Panc1 (cell line): ENCODE measurements around the gene TSPAN5. TPM values are rescaled to one million over a fixed set of nuclear protein-coding genes. Genes with fewer than 3 reads are reported as not detected.
A peak's percentile ranks its signal among the peaks of the same experiment; 100 is the strongest.

ENCODE experiments used
- ATAC-seq: fragments of 200-7000 bp; cut with Tn5 transposase; 2 replicates; pipeline ENCODE4 v1.9.1; 2020; ENCODE audit warnings: mild to moderate bottlenecking, moderate library complexity
- BruUV-seq: library from RNA; stranded (reverse); fragments of 400-500 nt; replicated peaks from 2 replicates; lab custom pipeline; 2021; lab: Mats Ljungman, UMichigan
- CTCF ChIA-PET: fragments of 300-600 bp; sonication (Branson Sonifier 250); formaldehyde crosslinking; loops from one replicate; lab custom pipeline; 2022; ENCODE audit warnings: antibody characterized with exemption; lab: Charles Lee
- POLR2A ChIA-PET: fragments of 300-600 bp; sonication (Branson Sonifier 250); formaldehyde crosslinking; loops from one replicate; lab custom pipeline; 2022; ENCODE audit warnings: antibody characterized with exemption; lab: Charles Lee
- DNase-seq: peaks from one replicate; pipeline ENCODE4 v3.0.0-alpha.2; 2010; ENCODE audit warnings: low read depth, low spot score
- H3K27ac ChIP-seq: 2 replicates; pipeline ENCODE4 v1.5.1; 2011; ENCODE audit warnings: mild to moderate bottlenecking, low read length, inconsistent platforms
- H3K27me3 ChIP-seq: fragments of 200-500 bp; sonication (Bioruptor generic); 2 replicates; pipeline ENCODE4 v1.6.0; 2014; ENCODE audit warnings: low read length, inconsistent platforms; ENCODE audit not compliant: control insufficient read depth, insufficient read depth
- H3K36me3 ChIP-seq: fragments of 200-500 bp; sonication (Bioruptor generic); 2 replicates; pipeline ENCODE4 v1.5.1; 2014; ENCODE audit warnings: inconsistent platforms, mild to moderate bottlenecking, low read length, moderate library complexity; ENCODE audit not compliant: control insufficient read depth, insufficient read depth
- H3K4me1 ChIP-seq: 2 replicates; pipeline ENCODE4 v1.5.1; 2011; ENCODE audit warnings: inconsistent platforms, mild to moderate bottlenecking, low read length, moderate library complexity; ENCODE audit not compliant: control insufficient read depth, insufficient read depth
- H3K4me3 ChIP-seq, 2 experiments: 2 replicates each; pipeline ENCODE4 v1.5.1; 2011 to 2012; ENCODE audit warnings: low read depth in 2 of 2, low read length in 2 of 2, mild to moderate bottlenecking in 2 of 2, inconsistent platforms in 1 of 2, moderate library complexity in 1 of 2
- H3K9me3 ChIP-seq: fragments of 200-500 bp; sonication (Bioruptor generic); 2 replicates; pipeline ENCODE4 v1.5.1; 2014; ENCODE audit warnings: low read depth, mild to moderate bottlenecking, inconsistent platforms, low read length, moderate library complexity; ENCODE audit not compliant: control insufficient read depth, insufficient read depth
- POLR2AphosphoS5 ChIP-seq: IDR thresholded peaks from 2 replicates; pipeline ENCODE4 v1.6.1; 2012; ENCODE audit warnings: mild to moderate bottlenecking, low read depth, low read length, moderate library complexity
- REST ChIP-seq, 2 experiments: IDR thresholded peaks; 2 replicates each; pipeline ENCODE4 v1.6.1; 2011 to 2012; ENCODE audit warnings: low read depth in 2 of 2, control low read depth in 1 of 2, low read length in 1 of 2, mild to moderate bottlenecking in 1 of 2, moderate library complexity in 1 of 2; ENCODE audit not compliant: insufficient read depth in 1 of 2
- SIN3A ChIP-seq: IDR thresholded peaks from 2 replicates; pipeline ENCODE4 v1.6.1; 2012; ENCODE audit warnings: low read depth, mild to moderate bottlenecking, low read length, moderate library complexity, borderline replicate concordance; ENCODE audit not compliant: insufficient read depth
- TCF7L2 ChIP-seq: IDR thresholded peaks from 2 replicates; pipeline ENCODE4 v1.6.1; 2011; ENCODE audit warnings: mild to moderate bottlenecking, low read depth, low read length, inconsistent platforms
- in situ Hi-C: cut with HindIII; loops from 2 replicates; pipeline ENCODE4 v1.10.0; 2016; ENCODE audit warnings: low sequenced_read_pairs, low pct_unique_long_range_greater_than_20kb
- intact Hi-C: fragments of 100-400 bp; cut with micrococcal nuclease; formaldehyde crosslinking; loops from one replicate; pipeline ENCODE4 v1.10.0; 2022; ENCODE audit not compliant: unreplicated experiment
- total RNA-seq: library from RNA; stranded (reverse); gene quantifications from one replicate; pipeline ENCODE4 v1.2.1, GENCODE V29; 2021; ENCODE audit not compliant: unreplicated experiment
- TF ChIP-seq, protein P1 (sequence below): fragments of 450-650 bp; IDR thresholded peaks from 2 replicates; pipeline ENCODE4 v1.5.1; 2017; ENCODE audit warnings: mild to moderate bottlenecking

TSPAN5 gene
- total RNA-seq, 1 experiment from 2014 or later: 61.9 TPM

GRCh38 chr4:98522636-98523395 is 135.6 kb downstream of the TSPAN5 start:
- in situ Hi-C loops (no loop called here), intact Hi-C loops (no loop called here)
- BruUV-seq: no TSS peak

DNA sequence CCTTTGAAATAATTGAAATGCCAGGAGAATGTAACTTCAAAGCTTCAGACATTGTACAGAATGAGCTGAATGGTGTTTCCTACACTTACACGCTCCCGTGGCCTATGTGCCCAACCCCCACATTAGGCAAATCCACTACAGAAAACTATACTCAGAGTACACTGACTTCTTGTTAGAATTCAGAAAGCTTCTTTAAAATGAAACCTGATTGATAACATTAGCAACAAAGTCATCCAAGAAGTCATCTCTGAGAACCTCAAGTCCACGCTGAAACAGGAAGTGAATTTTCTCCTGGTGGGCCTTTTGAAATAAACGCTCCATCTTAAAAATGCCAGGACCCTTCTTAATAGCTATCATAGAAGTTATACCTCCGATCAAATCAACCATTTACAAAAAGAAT is 136.3 kb downstream of the TSPAN5 start:
- ATAC-seq: no peak
- ChIA-PET POLR2A (no interaction called here), CTCF (no interaction called here)
- TF ChIP-seq TCF7L2: no peak
- TF ChIP-seq, protein P1, sequence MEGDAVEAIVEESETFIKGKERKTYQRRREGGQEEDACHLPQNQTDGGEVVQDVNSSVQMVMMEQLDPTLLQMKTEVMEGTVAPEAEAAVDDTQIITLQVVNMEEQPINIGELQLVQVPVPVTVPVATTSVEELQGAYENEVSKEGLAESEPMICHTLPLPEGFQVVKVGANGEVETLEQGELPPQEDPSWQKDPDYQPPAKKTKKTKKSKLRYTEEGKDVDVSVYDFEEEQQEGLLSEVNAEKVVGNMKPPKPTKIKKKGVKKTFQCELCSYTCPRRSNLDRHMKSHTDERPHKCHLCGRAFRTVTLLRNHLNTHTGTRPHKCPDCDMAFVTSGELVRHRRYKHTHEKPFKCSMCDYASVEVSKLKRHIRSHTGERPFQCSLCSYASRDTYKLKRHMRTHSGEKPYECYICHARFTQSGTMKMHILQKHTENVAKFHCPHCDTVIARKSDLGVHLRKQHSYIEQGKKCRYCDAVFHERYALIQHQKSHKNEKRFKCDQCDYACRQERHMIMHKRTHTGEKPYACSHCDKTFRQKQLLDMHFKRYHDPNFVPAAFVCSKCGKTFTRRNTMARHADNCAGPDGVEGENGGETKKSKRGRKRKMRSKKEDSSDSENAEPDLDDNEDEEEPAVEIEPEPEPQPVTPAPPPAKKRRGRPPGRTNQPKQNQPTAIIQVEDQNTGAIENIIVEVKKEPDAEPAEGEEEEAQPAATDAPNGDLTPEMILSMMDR: no peak
- TF ChIP-seq SIN3A: no peak
- TF ChIP-seq POLR2AphosphoS5: no peak
- TF ChIP-seq REST (IDR thresholded peaks at IDR 0.05; ENCODE audit: insufficient read depth in 1 of 2, low read depth in 2 of 2, low read length in 1 of 2): no peak
- in situ Hi-C loops: no loop called here
- Histone ChIP-seq H3K4me1 (peaks cover 22% of the 10 kb centered on the region), H3K9me3 (no peaks in the 10 kb centered on the region), H3K4me3 (no peak overlapping the region), H3K36me3 (no peaks in the 10 kb centered on the region), H3K27me3 (no peaks in the 10 kb centered on the region), H3K27ac (no peak overlapping the region)
- BruUV-seq: no TSS peak
- no peak for DNase-seq
- intact Hi-C loops: no loop called here

More at GRCh38 chr4:98522636-98523395, 135.6 kb downstream of the TSPAN5 start:
- Histone ChIP-seq H3K36me3 (no peaks in the 10 kb centered on the region), H3K27ac (peak overlapping the region; percentile 23; the same call in 1 of the 2 replicates), H3K4me3 (no peak overlapping the region), H3K4me1 (peaks cover 22% of the 10 kb centered on the region), H3K27me3 (no peaks in the 10 kb centered on the region), H3K9me3 (no peaks in the 10 kb centered on the region)
- TF ChIP-seq TCF7L2: 0 out of 2 replicates have a peak, but pooled peaks have one; percentile 21
- no peak for TF ChIP-seq REST (IDR thresholded peaks at IDR 0.05; ENCODE audit: insufficient read depth in 1 of 2, low read depth in 2 of 2, low read length in 1 of 2)
- DNase-seq (peak; percentile 28), ATAC-seq (peak; percentile 75)
- CTCF ChIA-PET: no interaction called here
- POLR2A ChIA-PET: no interaction called here
